HG02870 (cell line): Measurements from ENCODE around the gene PCYOX1L.
"Not testable (repeated sequence)": the region's sequence is repeated elsewhere in the genome, so short reads cannot be mapped to it uniquely, and the experiment has no call there.

Experiments used
- ATAC-seq: cut with Tn5 transposase; IDR thresholded peaks from one replicate; pipeline ENCODE4 v1.9.1; 2021; ENCODE audit warnings: mild to moderate bottlenecking, moderate library complexity; ENCODE audit not compliant: unreplicated experiment

Gene PCYOX1L

GRCh38 chr5:149382517-149383220, 24.8 kb downstream of the PCYOX1L start:
- ATAC-seq = no peak

GRCh38 chr5:149383399-149383798, 25.6 kb downstream of the PCYOX1L start:
- ATAC-seq = no peak

GRCh38 chr5:149386166-149386565, 28.3 kb downstream of the PCYOX1L start:
- no peak for ATAC-seq

GRCh38 chr5:149387081-149387631, 29.3 kb downstream of the PCYOX1L start:
- ATAC-seq = no peak

- no peak for ATAC-seq
Observed at GRCh38 chr5:149387982-149388381, 30.1 kb downstream of the PCYOX1L start.

GRCh38 chr5:149388498-149389190, 30.8 kb downstream of the PCYOX1L start:
- ATAC-seq = no peak

GRCh38 chr5:149389552-149390495, 32.0 kb downstream of the PCYOX1L start:
- ATAC-seq = no peak

GRCh38 chr5:149391076-149391475, 33.2 kb downstream of the PCYOX1L start:
- not testable (repeated sequence) for ATAC-seq

GRCh38 chr5:149391524-149391923, 33.7 kb downstream of the PCYOX1L start:
- no peak for ATAC-seq

- no peak for ATAC-seq
Observed at GRCh38 chr5:149392718-149393117, 34.9 kb downstream of the PCYOX1L start.

GRCh38 chr5:149394996-149395395, 37.1 kb downstream of the PCYOX1L start:
- not testable (repeated sequence) for ATAC-seq

- no peak for ATAC-seq
Observed at GRCh38 chr5:149397530-149397929, 39.7 kb downstream of the PCYOX1L start.

GRCh38 chr5:149398747-149399266, 41.0 kb downstream of the PCYOX1L start:
- not testable (repeated sequence) for ATAC-seq

- ATAC-seq = no peak
Observed at GRCh38 chr5:149399775-149400174, 41.9 kb downstream of the PCYOX1L start.

- no peak for ATAC-seq
Observed at GRCh38 chr5:149400304-149400703, 42.5 kb downstream of the PCYOX1L start.

- ATAC-seq = no peak
Observed at GRCh38 chr5:149401051-149401450, 43.2 kb downstream of the PCYOX1L start.

GRCh38 chr5:149402291-149402690, 44.4 kb downstream of the PCYOX1L start:
- ATAC-seq = no peak

GRCh38 chr5:149403923-149404745, 46.3 kb downstream of the PCYOX1L start:
- no peak for ATAC-seq

- ATAC-seq = no peak
Observed at GRCh38 chr5:149404746-149405549, 47.1 kb downstream of the PCYOX1L start.
